HEK293 (cell line): ENCODE results near the gene AGO3.

Source experiments
- CTCF ChIA-PET: fragments of 350-600 bp; formaldehyde crosslinking; extraction: SDS; loops from one replicate; lab custom pipeline; 2021; ENCODE audit warnings: antibody characterized with exemption; lab: Yijun Ruan, JAX
- POLR2A ChIA-PET: fragments of 300-600 bp; formaldehyde crosslinking; extraction: SDS; loops from one replicate; lab custom pipeline; 2020; ENCODE audit warnings: antibody characterized with exemption, inconsistent platforms; lab: Yijun Ruan, JAX
- H3K27ac ChIP-seq: fragments of 200-500 bp; sonication (Bioruptor generic); 2 replicates; pipeline ENCODE4 v1.5.1; 2014; ENCODE audit warnings: low read depth, low read length, control low read depth, inconsistent platforms; ENCODE audit errors: extremely low read depth
- H3K36me3 ChIP-seq, 2 experiments: fragments of 200-500 bp in 1 of 2; sonication (Bioruptor generic) in 1 of 2; 1 replicate in 1 of 2; 2 replicates in 1 of 2; pipeline ENCODE4 v1.5.1; 2014 to 2017; ENCODE audit warnings: inconsistent platforms in 2 of 2, low read length in 2 of 2; ENCODE audit not compliant: control insufficient read depth in 2 of 2, insufficient read depth in 1 of 2
- H3K4me1 ChIP-seq: fragments of 200-500 bp; sonication (Bioruptor generic); 2 replicates; pipeline ENCODE4 v1.5.1; 2014; ENCODE audit warnings: mild to moderate bottlenecking, low read length, inconsistent platforms; ENCODE audit not compliant: control insufficient read depth, insufficient read depth
- H3K4me3 ChIP-seq: 2 replicates; pipeline ENCODE4 v1.5.1; 2011; ENCODE audit warnings: low read depth, mild to moderate bottlenecking, control low read depth, low read length, moderate library complexity
- H3K9me3 ChIP-seq: fragments of 200-500 bp; sonication (Bioruptor generic); 2 replicates; pipeline ENCODE4 v1.5.1; 2014; ENCODE audit warnings: low read depth, low read length, inconsistent platforms; ENCODE audit not compliant: control insufficient read depth, insufficient read depth
- EGR2 ChIP-seq: fragments of 450-650 bp; formaldehyde crosslinking; IDR thresholded peaks from 2 replicates; pipeline ENCODE4 v1.5.1; 2016; ENCODE audit warnings: low read depth, missing biosample characterization, missing genetic modification characterization
- KLF7 ChIP-seq: fragments of 450-650 bp; formaldehyde crosslinking; IDR thresholded peaks from 2 replicates; pipeline ENCODE4 v1.5.1; 2016; ENCODE audit warnings: missing biosample characterization, missing genetic modification characterization, borderline replicate concordance
- PRDM1 ChIP-seq: fragments of 450-650 bp; formaldehyde crosslinking; IDR thresholded peaks from 2 replicates; pipeline ENCODE4; 2016; ENCODE audit warnings: missing biosample characterization, missing genetic modification characterization
- SALL2 ChIP-seq: fragments of 450-650 bp; formaldehyde crosslinking; IDR thresholded peaks from 2 replicates; pipeline ENCODE4 v1.5.0; 2017; ENCODE audit warnings: missing biosample characterization, mild to moderate bottlenecking, missing genetic modification characterization, borderline replicate concordance
- TCF7L2 ChIP-seq: IDR thresholded peaks from 2 replicates; pipeline ENCODE4 v1.6.1; 2011; ENCODE audit warnings: low read depth, mild to moderate bottlenecking, inconsistent platforms, low read length, moderate library complexity, borderline replicate concordance
- ZBTB7A ChIP-seq: fragments of 450-650 bp; formaldehyde crosslinking; IDR thresholded peaks from 2 replicates; pipeline ENCODE4 v1.5.1; 2016; ENCODE audit warnings: low read depth, missing biosample characterization, missing genetic modification characterization
- ZNF112 ChIP-seq: fragments of 450-650 bp; formaldehyde crosslinking; IDR thresholded peaks from 2 replicates; pipeline ENCODE4 v1.5.0; 2017; ENCODE audit warnings: missing biosample characterization, missing genetic modification characterization
- ZNF114 ChIP-seq: fragments of 450-650 bp; formaldehyde crosslinking; IDR thresholded peaks from 2 replicates; pipeline ENCODE4 v1.5.0; 2017; ENCODE audit warnings: missing biosample characterization, missing genetic modification characterization
- ZNF132 ChIP-seq: fragments of 450-650 bp; formaldehyde crosslinking; IDR thresholded peaks from 2 replicates; pipeline ENCODE4 v1.5.1; 2017; ENCODE audit warnings: missing biosample characterization, missing genetic modification characterization, borderline replicate concordance
- ZNF302 ChIP-seq: fragments of 450-650 bp; formaldehyde crosslinking; IDR thresholded peaks from 2 replicates; pipeline ENCODE4 v1.5.1; 2016; ENCODE audit warnings: missing biosample characterization, missing genetic modification characterization, low read depth
- ZNF394 ChIP-seq: fragments of 450-650 bp; formaldehyde crosslinking; IDR thresholded peaks from 2 replicates; pipeline ENCODE4 v1.5.1; 2016; ENCODE audit warnings: missing biosample characterization, missing genetic modification characterization, mild to moderate bottlenecking, moderate library complexity, borderline replicate concordance
- ZNF624 ChIP-seq: fragments of 450-650 bp; formaldehyde crosslinking; IDR thresholded peaks from 2 replicates; pipeline ENCODE4 v1.5.1; 2017; ENCODE audit warnings: missing biosample characterization, missing genetic modification characterization
- ZNF660 ChIP-seq: fragments of 450-650 bp; IDR thresholded peaks from 2 replicates; pipeline ENCODE4 v1.5.1; 2018; ENCODE audit warnings: missing biosample characterization, mild to moderate bottlenecking, missing genetic modification characterization
- ZNF785 ChIP-seq: fragments of 450-650 bp; formaldehyde crosslinking; IDR thresholded peaks from 2 replicates; pipeline ENCODE4 v1.5.1; 2016; ENCODE audit warnings: missing biosample characterization, missing genetic modification characterization
- ZSCAN30 ChIP-seq: fragments of 450-650 bp; IDR thresholded peaks from 2 replicates; pipeline ENCODE4 v1.5.1; 2018; ENCODE audit warnings: missing biosample characterization, mild to moderate bottlenecking, missing genetic modification characterization, moderate library complexity
- TF ChIP-seq, protein P1 (sequence below): fragments of 450-650 bp; formaldehyde crosslinking; IDR thresholded peaks from 2 replicates; pipeline ENCODE4 v1.5.1; 2016; ENCODE audit warnings: missing biosample characterization, missing genetic modification characterization
- TF ChIP-seq, protein P2 (sequence below): fragments of 450-650 bp; formaldehyde crosslinking; IDR thresholded peaks from 2 replicates; pipeline ENCODE4 v1.5.1; 2016; ENCODE audit warnings: missing biosample characterization, missing genetic modification characterization

Gene AGO3

DNA sequence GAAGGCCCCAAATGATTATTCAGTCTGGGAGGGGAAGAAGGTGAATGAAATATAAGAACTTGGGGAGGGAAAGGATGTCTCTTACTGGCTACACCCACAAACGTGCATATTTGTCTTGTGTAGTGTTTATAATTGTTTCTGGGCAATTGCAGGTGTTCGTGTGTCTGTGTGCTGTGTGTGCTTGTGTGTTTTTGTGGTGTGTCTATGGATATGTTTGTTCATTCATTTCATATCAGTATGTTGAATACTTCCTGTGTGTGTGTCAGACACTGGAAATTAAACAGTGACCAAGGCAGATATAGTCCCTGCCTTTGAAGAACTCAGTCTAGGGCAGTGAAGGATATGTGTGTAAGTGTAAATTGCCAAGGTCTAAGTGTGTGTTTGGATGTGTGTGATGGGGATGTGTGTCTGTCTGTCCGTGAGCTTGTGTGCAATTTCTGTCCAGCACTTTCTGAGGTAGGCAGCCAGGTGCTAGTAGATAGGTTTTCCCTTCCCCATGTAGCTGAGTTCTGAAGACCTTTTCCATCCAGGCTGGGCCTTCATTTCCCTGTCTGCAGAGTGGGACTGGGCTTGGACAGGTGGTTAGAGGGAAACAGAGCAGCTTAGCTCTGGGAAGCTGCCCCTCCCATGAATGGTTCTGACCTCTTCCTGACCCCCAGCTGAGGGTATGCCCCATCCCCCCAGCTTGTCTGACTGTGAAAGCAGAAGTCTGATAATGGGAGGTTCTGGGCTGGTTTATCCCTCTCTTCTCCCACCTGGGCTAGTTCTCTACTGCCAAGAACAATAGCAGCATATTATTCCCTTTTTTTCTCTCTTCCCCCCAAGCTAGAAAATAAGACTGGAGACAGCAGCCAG, 44.1 kb upstream of the AGO3 start (continued):
- TF ChIP-seq, protein P1, sequence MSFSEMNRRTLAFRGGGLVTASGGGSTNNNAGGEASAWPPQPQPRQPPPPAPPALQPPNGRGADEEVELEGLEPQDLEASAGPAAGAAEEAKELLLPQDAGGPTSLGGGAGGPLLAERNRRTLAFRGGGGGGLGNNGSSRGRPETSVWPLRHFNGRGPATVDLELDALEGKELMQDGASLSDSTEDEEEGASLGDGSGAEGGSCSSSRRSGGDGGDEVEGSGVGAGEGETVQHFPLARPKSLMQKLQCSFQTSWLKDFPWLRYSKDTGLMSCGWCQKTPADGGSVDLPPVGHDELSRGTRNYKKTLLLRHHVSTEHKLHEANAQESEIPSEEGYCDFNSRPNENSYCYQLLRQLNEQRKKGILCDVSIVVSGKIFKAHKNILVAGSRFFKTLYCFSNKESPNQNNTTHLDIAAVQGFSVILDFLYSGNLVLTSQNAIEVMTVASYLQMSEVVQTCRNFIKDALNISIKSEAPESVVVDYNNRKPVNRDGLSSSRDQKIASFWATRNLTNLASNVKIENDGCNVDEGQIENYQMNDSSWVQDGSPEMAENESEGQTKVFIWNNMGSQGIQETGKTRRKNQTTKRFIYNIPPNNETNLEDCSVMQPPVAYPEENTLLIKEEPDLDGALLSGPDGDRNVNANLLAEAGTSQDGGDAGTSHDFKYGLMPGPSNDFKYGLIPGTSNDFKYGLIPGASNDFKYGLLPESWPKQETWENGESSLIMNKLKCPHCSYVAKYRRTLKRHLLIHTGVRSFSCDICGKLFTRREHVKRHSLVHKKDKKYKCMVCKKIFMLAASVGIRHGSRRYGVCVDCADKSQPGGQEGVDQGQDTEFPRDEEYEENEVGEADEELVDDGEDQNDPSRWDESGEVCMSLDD (tag by site-specific recombination) = no peak
- TF ChIP-seq KLF7 (tag by site-specific recombination) = no peak
- no peak for TF ChIP-seq ZNF660

DNA sequence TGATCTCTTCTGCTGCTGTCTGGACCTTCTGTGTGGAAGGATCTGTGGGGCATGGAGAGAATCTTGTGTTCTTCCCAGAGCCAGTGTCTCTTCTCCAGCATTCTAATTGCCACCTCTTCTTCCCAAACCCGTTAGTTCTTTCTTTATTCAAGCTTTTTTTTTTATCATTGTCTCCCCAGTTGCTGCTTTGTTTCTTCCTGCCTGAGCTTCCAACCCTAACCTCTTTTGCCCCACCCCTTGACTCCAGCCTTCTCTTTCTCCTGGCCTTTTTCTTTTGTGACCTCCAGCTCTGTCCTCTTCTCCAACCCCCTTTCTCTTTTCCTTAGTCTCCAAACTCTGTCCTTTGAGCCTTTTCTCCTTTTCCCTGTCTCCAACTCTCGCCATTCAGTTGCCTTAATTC, 43.4 kb upstream of the AGO3 start:
- ChIA-PET CTCF (interaction anchor here (0.6 to 1.0 kb wide), 3 partner anchors 37 to 247 kb away, joined by 3 to 4 read pairs (median 3); no protein-coding TSS in a partner anchor), POLR2A (interaction anchor here (1.1 kb wide), 1 partner anchor 43 kb away, joined by 4 read pairs; the partner anchor contains the start of gene AGO3)
- peak; percentile 41; the same call in 1 of the 2 replicates for TF ChIP-seq PRDM1
- TF ChIP-seq ZNF394 (tag by site-specific recombination) = no peak
- TF ChIP-seq ZSCAN30 (tag by site-specific recombination) = no peak
- TF ChIP-seq SALL2 = no peak
- Histone ChIP-seq H3K27ac (no peak overlapping the region), H3K36me3 (peaks cover 16 to 45% of the 10 kb centered on the region in 2 experiments), H3K4me1 (peaks cover 20% of the 10 kb centered on the region), H3K9me3 (no peaks in the 10 kb centered on the region), H3K4me3 (no peak overlapping the region)

DNA sequence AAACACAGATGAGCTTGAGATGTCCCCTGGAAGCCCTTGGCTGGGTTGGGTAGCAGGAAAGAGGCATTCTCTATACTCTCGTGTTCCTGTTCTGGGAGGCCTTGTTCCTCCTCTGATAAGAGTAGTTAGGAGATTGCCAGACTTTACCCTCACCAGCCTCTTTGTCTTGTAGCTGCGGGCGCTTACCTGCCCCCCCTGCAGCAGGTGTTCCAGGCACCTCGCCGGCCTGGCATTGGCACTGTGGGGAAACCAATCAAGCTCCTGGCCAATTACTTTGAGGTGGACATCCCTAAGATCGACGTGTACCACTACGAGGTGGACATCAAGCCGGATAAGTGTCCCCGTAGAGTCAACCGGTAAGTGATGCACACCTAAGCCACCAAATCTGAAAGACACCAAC, 42.6 kb upstream of the AGO3 start:
- H3K36me3 ChIP-seq = peaks cover 16 to 53% of the 10 kb centered on the region in 2 experiments
- H3K27ac ChIP-seq = no peak overlapping the region
- CTCF ChIA-PET = interaction anchor here (0.6 to 0.9 kb wide), 3 partner anchors 38 to 246 kb away, joined by 3 read pairs; no protein-coding TSS in a partner anchor
- no peak overlapping the region for H3K4me3 ChIP-seq
- peaks cover 20% of the 10 kb centered on the region for H3K4me1 ChIP-seq
- POLR2A ChIA-PET = interaction anchor here (0.6 kb wide), 1 partner anchor 524 kb away, joined by 6 read pairs; no protein-coding TSS in a partner anchor
- no peak for TF ChIP-seq TCF7L2
- TF ChIP-seq ZNF112 (tag by site-specific recombination) = no peak
- TF ChIP-seq, protein P2, sequence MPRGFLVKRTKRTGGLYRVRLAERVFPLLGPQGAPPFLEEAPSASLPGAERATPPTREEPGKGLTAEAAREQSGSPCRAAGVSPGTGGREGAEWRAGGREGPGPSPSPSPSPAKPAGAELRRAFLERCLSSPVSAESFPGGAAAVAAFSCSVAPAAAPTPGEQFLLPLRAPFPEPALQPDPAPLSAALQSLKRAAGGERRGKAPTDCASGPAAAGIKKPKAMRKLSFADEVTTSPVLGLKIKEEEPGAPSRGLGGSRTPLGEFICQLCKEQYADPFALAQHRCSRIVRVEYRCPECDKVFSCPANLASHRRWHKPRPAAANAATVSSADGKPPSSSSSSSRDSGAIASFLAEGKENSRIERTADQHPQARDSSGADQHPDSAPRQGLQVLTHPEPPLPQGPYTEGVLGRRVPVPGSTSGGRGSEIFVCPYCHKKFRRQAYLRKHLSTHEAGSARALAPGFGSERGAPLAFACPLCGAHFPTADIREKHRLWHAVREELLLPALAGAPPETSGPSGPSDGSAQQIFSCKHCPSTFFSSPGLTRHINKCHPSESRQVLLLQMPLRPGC = no peak
- no peak for TF ChIP-seq ZNF624 (tag by site-specific recombination)
- TF ChIP-seq ZBTB7A (tag by site-specific recombination) = no peak
- TF ChIP-seq ZNF114 (tag by site-specific recombination) = no peak
- TF ChIP-seq ZNF302 (tag by site-specific recombination) = no peak
- no peak for TF ChIP-seq ZNF785 (tag by site-specific recombination)
- no peak for TF ChIP-seq EGR2
- TF ChIP-seq ZNF132 (tag by site-specific recombination) = no peak
- no peaks in the 10 kb centered on the region for H3K9me3 ChIP-seq
